ENCODE results near the gene SEBOX.

SEBOX gene, protein sequence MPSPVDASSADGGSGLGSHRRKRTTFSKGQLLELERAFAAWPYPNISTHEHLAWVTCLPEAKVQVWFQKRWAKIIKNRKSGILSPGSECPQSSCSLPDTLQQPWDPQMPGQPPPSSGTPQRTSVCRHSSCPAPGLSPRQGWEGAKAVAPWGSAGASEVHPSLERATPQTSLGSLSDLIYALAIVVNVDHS

DNA sequence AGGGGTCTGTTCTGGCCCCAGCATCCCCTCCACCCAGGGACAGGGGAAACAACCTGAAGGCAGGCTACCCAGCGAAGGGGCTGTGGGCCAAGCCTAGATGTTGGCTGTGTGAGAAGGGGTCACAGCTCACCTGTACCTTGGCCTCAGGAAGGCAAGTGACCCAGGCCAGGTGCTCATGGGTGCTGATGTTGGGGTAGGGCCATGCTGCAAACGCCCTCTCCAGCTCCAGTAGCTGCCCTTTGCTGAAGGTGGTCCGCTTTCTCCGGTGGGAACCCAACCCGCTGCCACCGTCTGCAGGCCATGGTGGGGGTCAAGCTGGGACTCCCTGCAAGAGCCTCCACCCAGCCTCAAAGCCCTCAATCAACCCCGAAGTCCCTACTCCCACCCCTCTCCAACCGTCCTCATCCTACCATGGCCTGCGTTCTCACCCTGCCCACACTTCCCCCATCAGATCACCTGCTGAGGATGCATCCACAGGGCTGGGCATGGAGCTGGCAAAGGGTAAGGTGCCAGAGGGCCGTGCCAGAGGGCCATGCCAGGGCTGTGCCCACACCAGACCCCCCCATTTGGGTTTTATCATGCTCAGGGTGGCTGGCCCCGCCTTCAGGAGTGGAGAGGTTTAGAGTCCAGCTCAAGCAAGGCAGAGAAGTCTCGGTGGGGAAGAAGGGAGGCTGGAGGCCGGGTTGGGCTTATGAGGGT is at the start of gene SEBOX:
TSS of gene SEBOX (minus strand) at position 535 of the 699 bp plus-strand sequence. CDS start at position 487, 48 bp downstream.
- no peak for DNase-seq

DNA sequence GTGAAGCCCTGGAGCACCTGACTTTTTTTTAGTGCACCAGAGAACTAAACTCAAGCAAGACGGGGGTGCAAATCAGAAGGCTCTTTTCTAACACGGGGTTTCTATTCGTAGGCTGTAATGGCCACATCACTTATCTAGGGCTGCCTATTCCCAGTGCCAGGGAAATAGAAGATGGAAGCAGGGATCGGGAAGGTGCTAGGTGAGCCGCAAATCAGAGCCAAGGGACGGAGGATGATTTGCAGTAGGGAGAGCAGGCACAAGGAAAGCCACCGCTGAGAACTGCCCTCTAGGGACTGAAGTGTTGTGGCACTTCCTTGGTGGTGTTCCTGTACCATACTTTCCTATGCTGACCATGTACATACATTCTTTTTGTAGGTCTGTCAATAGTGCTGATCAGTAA is 48.8 kb upstream of the SEBOX start:
- no peak for DNase-seq

DNA sequence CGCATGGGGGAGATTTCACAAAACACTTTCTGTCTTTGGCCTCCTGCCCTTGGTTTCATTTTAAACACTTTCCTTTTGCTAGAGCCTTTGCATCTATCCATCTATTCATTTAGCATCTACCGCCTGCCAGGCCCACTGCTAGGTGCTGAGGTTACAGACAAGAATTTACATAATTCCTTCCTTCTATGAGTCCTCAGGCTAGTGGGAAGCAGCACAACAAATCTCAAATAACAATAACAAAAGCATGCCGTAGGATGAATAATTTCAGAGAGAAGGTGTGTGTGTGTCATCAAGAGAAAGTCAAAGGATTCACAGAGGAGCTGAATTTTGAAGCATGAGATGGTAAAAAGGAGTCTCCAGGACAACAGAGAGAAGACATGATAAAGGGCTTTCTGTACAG is 47.1 kb upstream of the SEBOX start:
- no peak for DNase-seq

DNA sequence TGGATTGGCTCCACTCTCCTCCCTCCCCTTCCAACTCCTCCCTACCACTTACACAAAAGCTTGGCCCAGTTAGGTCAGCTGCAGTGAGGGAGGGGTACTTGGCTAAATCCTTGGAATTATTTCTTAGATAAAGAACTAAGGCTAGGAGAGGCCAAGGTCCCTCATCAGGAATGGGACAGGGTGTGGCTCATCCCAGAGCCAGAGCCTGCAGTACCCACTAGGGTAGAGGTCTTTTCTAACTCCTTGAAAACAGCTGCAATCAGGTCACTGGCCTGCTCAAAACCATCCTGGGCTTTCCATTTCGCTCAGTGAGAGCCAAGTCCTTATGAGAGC is 42.9 kb upstream of the SEBOX start:
- DNase-seq: no peak

DNA sequence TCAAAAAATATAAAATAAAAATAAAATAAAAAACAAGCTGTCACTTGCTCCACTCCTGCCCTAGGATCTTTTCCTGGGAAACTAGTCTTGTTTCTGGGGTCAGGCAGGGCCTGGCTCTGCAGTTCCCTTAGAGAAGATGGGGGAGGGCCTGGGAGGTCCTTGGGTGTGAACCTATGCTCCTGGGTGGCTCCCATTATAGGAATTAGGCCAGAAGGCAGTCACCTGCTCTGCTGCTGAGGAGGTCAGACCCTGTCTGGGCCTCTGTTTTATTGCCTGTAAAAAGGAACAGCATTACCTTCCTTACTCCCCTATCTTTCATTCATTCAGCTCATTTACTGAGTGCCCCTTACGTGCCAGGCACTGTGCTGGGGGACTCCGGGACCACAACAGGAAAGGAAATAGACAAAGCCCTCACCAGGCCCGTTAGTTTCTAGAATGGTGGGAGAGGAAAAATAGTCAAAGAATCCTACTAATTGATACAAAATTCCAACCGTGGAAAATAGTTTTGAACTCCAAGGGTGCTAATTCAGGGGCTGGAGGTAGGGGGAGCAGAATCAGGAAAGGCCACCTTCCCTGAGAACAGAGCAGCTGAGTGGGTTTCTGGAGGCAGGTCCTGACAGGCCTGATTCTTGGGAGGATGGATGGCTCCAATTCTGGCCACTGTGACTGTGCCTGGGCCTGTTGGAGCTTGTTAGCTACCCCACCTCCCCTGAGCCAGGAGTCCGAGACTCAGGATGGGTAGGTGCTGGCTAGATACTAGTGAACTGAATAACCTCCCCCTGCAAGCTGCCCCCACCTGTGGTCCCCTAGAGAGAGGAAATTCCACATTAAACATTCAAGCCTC is 42.4 kb upstream of the SEBOX start:
- DNase-seq: no peak

DNA sequence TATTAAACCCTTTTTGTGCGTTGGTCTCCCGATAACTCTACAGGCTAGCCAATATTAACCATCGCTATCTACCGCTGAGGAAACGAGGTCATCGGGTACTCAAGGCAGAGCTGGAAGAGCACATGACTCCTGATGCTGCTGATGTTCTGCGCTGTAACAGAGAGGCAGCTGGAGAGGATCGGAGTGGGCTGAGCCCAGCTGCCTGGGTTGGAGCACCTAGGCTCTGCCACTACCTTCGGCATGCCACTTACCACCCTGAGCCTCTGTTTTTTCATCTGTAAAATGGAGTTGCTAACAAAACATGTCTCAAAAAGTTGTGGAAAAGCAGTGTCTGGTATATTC is 41.4 kb upstream of the SEBOX start:
- peak; percentile 18 for DNase-seq

DNA sequence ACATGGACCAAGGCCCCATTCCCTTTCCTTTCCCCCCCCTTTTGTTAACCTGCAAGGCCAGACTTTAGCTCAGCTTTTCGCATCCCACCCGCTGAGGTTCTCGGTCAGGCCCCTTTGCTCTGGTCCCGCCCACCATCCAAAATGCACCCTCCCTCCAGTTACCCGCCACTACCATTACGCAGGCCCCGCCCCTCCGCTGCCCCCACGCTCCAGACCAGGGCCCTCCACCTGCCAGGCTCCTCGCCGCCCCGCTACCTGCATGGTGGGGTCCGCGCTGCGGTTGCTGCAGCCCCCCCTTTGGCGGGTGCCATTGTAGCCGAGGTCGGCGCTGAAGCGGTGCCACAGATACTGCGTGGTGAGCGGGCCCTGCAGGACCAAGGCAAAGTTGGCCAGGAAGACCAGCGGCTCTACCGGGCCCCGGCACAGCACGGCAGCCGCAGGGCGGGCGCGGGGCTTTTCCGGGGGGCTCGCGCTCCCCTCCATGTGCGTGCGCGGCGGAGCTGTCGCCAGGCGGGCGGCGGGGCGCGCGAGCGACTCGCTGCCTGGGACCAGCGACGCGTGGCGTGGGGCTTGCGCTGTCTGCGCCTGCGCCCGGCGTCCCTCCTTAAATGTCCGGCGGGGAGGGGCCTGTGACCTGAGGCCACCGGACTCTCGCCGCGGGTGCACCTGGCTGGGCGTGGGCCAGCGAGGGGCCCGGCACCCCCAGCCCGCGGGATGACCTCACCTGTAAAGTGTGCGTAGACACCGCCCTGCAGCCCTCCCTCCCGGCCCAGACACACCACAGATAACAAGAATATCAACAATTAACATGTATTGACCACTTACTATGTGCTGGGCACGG is 40.9 kb upstream of the SEBOX start, which contains the start of gene SLC46A1:
TSS of gene SLC46A1 (minus strand) at position 581 of the 841 bp plus-strand sequence. CDS start at position 483, 98 bp downstream.
- peak; percentile 27 for DNase-seq

DNA sequence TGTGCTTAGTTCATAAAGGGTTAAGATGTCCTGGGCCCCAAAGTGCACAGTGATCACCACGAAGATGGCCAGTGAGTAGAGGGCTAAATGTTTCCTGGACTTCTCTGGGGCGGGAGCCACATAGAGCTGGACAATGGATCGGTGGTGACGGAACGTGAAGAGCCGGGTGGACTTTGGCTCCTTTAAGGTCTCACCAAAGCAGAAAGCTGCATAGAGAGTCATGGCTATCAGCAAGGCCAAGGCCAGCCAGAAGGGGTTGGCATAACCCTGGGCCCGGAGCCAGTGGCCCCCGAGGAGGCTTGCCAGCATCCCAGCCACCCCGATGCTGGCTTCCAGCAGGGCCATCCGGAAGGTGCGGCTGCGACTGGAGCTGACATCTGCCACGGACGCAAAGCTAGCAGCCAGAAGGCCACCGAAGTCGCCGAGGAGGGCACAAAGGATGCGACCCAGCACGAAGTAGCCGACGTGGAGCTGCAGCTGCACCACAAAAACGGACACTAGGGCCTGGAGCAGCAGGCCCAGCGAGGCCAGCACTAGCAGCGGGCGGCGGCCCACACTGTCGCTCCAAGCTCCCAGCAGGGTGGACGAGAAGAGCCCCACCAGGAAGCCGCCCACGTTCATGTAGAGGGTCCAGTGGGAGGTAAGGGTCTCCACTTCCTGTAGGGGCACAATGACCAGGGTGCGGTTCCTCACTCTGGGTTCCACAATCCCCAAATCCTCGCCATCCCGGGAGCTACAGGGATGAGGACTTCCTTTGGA is 40.0 kb upstream of the SEBOX start:
- no peak for DNase-seq

DNA sequence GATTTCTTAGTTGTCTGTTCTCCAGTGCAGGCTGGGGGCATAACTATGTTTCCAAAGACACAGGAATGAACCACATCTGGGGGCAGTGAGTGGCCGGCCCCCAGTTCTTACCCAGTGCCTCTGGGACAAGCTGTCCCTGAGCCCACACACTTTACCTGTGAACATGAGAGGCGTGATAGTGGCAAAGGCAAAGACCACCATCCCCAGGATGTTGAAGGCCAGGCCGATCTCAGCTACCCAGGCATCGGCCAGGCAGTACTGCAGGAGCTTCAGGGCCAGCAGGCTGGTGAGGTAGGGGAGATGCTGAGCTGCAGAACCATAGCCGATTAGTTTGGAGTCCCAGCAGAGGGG is 39.4 kb upstream of the SEBOX start:
- DNase-seq: no peak

DNA sequence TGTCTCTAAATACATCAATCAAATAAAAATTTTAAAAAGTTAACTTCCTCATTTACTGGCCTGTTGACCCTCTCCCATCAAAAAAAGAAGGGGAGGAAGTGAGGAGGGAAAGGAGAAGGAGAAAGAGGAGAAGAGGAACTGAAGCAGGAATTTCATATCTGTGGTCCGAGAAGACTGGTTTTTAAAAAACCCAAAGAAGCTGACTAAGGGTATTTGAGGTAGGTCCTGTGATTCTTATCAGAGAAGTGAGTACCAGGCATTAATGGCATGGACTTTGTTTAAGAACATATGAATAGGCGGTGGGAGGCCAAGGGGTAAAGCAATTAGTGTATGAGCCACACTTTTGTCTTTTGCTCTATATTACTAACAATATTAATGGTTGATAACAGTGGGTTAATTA is 39.0 kb upstream of the SEBOX start:
- no peak for DNase-seq

DNA sequence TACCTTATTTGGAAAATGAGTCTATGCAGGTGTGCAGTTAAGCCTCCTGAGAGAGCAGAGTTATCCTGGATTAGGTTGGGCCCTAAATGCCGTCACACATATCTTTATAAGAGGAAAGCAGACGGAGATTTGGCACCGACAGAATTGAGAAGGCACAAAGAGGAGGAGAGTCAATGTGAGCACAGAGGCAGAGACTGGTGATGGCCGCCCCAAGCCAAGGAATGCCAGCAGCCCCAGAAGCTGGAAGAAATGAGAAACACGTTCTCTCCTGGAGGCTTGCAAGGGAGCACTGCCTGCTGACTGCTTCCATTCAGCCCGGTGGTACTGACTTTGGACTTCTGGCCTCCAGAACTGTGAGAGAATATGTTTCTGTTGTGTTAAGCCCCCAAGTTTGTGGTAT is 37.8 kb upstream of the SEBOX start:
- no peak for DNase-seq

DNA sequence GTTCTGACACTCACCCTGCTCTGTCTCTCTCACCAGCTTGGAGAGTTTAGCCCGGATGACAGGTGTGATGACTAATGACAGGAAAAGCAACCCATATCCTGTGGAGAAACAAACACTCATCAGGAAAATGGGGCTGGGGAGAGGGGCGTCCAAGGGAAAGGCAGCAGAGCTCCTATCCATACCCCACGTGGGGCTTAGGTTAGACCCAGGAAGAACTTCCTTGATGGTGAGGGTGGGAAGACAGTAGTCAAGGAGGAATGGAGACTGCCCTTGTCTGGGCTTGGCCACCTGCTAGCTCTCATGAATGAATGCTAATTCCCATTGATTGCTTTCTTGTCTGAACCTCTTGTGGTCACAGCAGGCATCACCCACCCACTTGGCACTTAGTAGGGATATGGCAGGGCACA is 37.2 kb upstream of the SEBOX start:
- DNase-seq: no peak

DNA sequence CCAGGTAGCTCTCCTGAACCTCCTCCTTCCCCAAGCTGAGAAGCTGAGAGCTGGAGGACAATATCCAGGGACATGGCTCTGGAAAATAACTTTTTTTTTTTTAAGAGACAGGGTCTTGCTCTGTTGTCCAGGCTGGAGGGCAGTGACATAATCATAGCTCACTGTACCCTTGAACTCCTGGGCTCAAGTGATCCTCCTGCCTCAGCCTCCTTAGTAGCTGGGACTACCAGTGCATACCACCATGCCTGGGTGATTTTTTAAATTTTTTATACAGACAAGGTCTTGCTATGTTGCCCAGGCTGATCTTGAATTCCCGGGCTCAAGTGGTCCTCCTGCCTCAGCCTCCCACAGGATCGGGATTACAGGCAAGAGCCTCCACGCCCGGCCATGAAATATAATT is 34.8 kb upstream of the SEBOX start:
- no peak for DNase-seq

DNA sequence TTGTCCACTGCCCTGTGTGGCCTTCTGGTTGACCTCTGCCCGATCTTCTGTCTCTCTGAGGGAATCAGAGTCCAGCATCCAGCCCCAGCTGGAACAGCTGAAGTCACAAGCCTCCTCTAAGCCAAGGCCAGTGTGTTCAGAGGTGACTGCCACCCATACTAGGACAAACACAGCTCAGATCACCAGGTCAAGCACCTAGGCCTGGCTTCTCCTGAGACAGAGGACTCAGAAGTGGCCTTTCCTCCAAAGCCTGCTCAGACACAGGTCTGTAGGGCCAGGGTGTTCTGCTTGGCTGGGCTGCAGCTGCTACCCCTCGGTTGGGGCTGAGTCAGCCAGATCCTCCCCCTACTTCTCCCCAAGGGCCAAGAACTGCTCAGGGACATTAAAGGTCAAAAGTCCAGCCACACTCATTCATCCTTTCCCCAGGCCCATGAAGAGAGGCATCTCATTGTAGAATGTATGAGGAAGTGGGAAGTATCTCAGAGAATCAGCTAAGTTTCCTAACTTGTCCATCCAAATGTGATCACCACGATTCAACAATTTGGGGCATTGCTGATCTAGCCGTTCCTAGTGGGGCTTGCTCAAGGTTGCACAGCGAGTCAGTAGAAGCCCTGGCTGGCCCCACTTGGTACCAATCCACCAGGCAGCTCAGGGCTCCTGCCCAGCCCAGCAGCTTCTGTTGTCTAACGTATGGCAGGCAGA is 33.4 kb upstream of the SEBOX start:
- no peak for DNase-seq

DNA sequence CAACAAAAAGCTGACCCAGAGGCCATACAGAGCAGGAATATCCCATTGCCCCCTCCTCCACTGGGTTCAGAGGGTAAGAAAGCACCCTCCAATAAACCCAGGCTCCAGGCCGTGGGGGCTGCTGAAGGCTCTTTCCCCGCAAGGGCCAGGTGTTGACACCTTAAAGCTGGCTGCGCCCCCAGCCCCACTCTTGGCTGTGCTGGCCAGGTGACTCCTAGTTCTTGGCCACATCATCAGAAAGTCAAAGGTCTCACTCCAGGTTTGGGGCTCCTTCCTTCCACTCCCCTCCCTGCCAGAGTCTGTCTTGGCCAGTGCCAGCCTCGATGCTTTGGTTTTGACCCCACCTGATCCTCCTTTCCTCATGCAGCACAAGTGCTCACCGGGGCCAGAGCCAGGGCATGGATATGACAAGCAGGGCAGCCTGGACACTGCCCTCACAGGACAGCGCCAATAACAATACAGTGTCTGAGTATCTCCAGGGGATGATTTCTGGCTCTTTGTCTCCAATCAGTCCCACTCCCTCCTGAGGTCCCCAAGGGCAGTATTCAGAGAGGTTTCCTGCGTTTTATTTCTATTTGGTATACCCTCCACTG is 32.8 kb upstream of the SEBOX start:
- DNase-seq: no peak

DNA sequence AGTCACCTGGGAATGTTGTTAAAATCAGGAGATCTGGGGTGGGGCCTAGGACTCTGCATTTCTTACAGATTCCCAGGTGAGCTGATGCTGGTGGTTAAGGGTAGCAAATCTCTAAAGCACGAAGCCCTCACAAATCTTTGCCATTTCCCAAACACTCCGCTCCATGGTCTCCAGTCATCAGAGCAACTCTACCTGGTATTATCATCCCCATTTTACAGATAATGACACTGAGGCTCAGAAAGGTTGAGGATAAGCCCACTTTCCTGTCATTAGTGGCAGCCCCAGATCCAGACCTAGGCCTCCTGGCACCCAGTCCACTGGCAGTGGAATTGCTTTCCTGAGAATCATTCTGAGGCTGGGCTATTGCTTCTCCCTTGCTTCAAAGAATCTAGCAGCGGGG is 32.3 kb upstream of the SEBOX start:
- no peak for DNase-seq

DNA sequence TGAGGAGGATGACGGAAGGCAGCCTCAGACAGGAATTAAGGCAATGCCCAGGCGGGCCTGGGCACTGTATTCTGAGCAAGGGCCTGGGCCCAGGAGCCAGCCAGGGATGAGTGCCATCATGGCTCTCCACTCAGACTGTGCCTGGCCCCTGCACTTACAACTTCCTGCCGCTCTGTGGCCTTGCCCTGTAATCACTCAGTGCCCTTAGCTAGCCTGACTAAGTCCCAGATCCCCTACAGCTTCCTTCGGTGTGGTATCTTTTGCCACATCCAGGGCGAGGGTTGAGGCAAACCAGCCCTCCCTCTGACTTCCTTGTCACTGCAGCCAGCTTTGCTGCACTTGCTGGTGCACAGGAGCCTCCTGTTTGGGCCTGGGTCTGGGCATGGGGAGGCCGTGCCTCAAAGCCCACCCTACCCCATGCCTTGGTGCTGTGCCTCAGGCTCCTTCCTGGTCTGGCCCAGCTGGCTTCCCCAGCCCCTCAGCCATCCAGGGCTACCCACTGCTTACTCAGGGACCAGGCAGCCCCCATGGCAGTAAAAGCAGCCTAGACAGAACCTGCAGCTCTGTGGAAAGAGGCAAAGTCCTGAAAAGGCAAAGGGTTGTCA is 31.7 kb upstream of the SEBOX start:
- no peak for DNase-seq

DNA sequence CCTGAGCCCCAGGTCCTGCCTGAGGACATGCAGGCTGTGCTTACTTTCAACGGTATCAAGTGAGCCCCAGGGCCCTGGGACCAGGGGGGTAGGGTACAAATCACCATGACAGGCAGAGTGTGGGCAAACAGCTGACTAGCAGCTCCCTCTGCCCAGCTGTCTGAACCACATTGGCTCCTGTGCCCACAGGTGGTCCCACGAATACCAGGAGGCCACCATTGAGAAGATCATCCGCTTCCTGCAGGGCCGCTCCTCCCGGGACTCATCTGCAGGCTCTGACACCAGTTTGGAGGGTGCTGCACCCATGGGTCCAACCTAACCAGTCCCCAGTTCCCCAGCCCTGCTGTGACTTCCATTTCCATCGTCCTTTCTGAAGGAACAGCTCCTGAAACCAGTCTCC is 31.0 kb upstream of the SEBOX start:
- no peak for DNase-seq

DNA sequence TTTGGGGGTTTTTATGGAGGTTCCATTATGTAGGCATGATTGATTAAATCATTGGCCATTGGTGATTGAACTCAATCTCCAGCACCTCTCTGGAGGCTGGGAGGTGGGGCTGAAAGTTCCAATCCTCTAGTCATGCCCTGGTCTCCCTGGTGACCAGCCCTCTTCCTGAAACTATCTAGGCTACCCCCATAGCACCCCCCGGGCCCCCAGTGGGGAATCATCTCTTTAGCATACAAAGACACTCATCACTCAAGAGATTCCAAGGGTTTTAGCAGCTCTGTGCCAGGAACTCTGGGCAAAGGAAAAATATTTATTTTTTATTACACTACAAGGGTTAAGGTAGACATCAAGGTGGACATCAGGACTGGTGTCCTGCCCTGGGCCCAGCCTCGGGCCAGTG is 30.4 kb upstream of the SEBOX start:
- no peak for DNase-seq

DNA sequence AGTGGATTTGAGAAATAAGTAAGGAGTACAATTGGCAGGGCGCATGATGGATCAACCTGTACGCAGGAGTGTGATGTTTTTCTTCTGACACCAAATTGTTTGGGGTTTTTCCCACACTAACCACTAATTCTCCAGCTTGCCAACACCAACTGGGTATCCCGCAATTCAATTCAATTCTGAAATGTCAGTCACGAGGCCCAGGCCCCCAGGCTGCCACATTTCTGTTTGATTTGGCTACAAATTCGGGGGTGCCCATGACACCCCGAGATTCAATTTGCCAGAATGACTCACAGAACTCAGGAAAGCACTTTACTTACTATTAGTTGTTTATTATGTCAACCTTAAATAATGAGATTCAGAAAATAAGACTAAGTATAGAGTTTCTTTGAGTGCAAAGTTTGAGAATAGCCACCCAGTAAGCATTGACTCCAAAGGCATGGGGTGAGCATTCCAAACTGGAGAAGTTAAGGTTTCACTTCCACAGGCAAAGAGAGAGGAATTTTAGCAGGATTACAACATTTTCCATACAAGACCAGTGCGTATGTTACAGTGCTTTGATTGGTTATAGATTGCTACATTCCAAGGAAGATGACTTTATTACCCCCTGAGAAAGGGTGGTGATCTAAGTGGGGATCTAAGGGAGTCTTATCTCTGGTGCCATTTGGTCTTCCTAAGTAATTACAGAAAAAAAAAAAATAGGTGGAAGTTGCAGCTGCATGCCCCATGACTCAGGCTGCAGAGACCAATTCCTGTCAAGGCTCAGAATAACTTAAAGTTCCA is 29.5 kb upstream of the SEBOX start:
- no peak for DNase-seq
